ENCODE measurements around the gene XG.
A peak's percentile ranks its signal among the peaks of the same experiment; 100 is the strongest.
"Not testable (repeated sequence)": the region's sequence is repeated elsewhere in the genome, so short reads cannot be mapped to it uniquely, and the experiment has no call there.

Gene XG

GRCh38 chrX:2751874-2752300 lies at the start of gene XG:
TSS of gene XG (plus strand) at chrX:2752040. CDS start at chrX:2752275, 235 bp downstream.
- not testable (repeated sequence) for DNase-seq

DNA sequence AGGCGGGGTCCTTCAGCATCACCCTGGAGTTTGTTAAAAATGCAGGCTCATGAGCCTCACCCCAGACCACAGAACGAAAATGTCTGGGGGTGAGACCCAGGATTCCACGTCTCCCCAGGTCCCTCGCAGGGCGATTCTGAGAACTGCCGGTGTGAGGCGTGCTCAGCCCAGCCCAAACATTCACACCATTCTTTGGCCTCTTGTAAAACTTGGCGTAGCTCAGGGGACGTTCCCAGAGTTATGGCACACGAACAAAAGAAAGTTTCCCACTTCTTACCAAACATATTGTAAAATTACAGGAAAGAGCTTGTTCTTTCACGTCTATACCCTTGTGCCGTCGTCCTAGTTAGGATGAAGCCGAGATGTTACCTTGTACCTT lies 47.9 kb upstream of the XG start:
- no peak for DNase-seq

GRCh38 chrX:2705046-2705832 lies 46.6 kb upstream of the XG start:
- no peak for DNase-seq

DNA sequence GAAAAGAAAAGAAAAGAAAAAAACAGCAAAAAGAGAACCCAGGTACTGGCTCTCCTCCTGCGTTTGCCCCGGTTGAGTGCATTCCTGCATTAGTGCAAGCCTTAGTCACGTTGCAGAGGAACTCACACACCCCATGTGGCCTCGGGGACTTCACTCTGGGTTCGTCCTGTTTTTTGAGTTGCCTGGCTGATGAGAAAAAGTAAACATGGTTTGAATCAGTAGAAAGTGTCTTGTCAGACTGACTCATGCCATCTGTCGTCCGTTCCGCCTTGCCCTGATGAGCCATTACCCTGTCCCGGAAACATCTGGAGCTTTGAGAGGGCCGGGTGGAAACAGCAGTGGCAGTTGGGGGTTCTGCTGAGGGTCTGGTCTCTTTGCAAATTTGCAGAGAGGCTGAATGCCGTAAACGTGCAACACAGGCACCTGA lies 44.5 kb upstream of the XG start:
- DNase-seq: peak; percentile 52

DNA sequence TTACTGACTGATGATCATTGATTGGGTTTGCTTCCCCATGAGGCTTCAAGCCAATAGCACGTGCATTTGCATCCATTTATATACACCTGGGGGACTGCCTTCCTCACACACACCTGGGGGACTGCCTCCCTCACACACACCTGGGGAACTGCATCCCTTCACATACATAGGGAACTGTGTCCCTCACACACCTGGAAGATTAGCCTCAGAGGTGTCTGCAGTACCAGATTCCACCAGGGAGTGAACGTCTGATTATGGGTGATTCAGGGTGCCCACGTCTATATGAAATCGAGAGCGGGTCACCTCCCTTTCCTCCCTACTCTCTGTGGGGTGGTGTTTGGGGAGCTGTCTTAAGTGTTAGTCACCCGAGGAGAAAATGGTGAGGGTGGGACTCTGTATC lies 43.8 kb upstream of the XG start:
- DNase-seq: no peak

DNA sequence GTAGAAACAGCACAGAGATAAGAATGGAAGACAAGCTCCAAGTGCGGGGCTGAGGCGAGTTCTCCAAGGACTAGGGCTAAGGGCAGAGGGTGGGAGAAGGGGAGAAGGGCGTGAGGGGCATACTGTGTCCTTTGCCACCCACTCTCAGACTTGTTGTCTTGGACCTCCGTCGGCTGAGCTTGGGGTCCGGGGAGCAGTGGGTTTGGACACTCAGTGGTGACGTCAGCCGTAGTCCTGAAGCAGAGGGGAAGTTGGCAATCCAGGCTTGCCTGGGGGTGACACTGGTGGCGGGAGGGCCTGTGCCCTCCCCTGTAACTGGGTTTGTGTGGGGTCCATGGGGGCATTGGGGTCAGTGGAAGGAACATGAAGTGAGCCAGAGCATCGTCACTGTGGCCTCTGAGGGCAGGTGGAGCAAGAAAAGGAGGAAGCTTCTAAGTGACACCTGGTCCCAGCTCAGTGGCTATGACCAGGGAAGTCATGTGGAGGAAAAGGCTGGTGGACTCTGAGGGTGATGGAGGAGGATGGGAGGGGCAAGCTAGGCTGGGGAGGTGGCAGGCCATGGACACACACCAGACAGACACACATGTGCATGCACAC lies 43.1 kb upstream of the XG start:
- no peak for DNase-seq

DNA sequence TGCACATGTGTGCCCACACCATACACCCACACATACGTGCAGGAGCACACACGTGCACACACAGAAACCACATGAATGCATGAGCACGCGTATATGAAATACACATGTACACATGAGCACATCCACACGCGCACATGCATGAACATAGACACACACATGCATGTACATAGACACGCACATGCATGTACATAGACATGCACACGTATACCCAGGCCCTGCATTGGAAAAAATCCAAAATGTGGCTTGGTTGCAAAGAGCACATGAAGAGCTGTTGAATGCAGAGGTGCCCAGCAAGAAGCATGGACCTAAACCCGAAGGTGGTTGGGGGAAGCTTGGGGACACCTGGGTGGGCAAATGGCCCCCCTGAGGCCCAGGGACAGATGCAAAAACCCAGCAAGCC lies 42.3 kb upstream of the XG start:
- DNase-seq: no peak

- DNase-seq: peak; percentile 52
Measured at GRCh38 chrX:2710041-2710840, 41.6 kb upstream of the XG start.

DNA sequence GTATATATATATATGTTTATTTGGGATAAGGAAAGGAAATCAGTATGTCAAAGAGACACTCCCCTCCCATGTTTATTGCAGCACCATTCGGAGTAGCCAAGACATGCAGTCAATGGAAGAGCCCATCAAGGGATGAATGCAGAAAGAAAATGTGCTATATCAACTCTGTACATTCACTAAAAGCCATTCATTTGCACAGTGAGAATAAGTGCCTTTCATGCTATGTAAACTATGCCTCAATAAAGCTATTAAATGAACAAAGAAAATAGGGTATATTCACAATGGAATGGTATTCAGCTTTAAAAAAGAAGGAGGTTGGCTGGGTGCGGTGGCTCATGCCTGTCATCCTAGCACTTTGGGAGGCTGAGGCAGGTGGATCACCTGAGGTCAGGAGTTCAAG lies 40.4 kb upstream of the XG start:
- DNase-seq: no peak

DNA sequence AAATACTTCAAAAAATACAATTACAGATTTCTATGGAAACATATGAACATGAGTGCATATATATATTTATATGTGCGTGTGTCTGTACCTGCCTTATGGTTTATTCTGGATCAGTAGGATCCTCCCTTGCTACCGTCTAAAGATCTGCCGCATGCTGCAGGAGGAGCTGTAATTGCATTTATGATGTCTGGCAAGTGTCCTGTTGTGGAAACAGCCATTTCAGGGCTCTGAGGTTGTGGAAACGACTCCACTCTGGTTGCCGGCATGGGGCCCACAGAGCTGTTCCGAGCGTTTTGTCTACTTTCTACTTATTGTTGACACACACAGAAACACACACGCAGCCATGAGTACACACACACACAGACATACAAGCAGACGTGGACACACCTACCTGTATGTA lies 39.4 kb upstream of the XG start:
- DNase-seq: no peak

GRCh38 chrX:2712890-2713840 lies 38.7 kb upstream of the XG start:
- DNase-seq: no peak

DNA sequence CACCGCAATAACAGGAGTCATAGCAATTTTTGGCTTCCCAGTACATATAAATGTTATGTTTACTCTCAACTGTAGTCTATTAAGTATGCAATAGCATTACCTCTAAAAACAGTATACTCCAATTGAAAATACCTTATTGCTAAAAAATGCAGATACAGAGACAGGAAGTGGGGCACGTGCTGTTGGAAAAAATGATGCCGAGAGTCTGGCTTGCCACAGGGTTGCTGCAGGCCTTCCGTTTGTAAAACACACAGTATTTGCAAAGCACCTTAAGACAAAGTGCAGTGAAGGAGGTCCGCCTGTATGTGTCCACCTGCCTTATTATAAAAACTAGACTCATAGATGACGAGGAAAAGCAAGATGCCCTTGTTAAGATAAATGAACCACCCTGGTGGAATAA lies 37.3 kb upstream of the XG start:
- DNase-seq: no peak

DNA sequence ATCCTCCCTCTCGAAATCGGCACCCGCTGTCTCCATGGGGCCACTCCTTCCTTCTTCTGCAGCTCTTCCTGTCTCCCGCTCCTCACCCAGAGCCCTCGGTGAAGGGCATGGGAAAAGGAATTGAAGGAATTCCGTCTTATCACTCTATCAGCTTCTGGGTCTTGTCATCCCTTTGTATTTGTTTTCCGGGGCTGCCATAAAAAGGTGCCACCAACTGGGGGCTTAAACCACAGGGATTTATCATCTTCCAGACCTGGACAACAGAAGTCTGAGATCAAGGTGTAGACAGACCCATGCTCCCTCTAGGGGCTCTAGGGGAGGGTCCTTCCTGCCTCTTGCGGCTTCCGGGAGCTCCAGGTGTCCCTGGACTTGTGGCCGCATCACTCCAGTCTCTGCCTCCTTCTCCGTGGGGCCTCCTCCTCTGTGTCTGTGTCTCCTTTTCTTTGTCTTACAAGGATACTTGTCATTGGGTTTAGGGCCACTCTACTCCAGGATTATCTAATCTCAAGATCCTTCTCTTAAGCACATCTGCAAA lies 36.7 kb upstream of the XG start:
- DNase-seq: no peak

DNA sequence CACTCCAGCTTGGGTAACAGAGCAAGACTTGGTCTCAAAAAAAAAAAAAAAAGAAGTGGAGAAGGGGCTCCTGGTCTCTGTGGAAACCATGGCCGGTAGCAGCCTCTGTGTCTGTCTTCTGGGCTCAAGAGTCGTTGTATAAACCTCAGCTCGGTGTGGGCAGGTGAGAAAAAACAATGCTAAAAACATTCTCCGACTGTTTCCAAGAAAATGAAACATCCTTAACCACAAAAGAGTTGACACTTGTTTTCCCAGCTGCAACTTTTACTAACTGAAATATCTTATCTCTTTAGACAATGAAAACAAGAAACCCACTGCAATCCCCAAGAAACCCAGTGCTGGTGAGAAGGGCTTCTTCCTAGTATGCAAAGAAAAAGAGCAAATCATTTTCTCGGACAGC lies 34.5 kb upstream of the XG start:
- DNase-seq: no peak

DNA sequence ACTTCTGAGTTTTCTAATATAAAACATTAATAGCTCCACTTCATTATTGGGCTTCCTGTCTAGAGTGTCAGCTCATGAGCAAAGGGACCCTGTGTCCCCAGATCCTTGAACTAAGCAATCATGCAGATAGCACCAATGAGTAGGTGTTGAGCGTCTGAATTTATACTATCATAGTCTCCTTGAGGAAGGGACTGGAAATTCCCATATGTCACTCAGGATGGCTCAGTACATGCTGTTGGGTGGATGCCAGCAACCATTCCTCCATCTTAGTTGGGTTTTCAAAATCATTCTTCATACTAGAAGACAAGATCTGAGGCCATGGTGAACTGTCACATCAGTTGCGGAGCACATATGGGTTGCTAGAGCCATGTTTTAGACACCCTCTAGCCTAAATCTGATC lies 33.0 kb upstream of the XG start:
- DNase-seq: no peak

GRCh38 chrX:2719774-2720447 lies 31.9 kb upstream of the XG start:
- DNase-seq: no peak

GRCh38 chrX:2723286-2723879 lies 28.5 kb upstream of the XG start:
- no peak for DNase-seq

DNA sequence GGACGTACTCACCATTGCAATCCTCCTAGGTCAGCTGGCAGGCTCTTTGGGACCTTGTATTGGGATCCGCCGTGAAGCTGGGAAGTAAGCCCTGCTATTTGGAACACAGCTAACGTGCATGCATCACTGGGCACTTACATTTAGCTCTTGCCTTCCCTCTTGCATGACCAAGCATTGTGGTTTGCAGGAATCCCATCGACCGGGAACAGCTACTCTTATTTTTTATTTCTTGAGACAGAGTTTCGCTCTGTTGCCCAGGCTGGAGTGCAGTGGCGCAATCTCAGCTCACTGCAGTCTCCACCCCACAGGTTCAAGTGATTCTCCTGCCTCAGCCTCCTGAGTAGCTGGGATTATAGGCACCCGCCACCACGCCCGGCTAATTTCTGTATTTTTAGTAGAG lies 24.6 kb upstream of the XG start:
- not testable (repeated sequence) for DNase-seq

GRCh38 chrX:2732076-2732475 lies 19.8 kb upstream of the XG start:
- no peak for DNase-seq

GRCh38 chrX:2732649-2733048 lies 19.2 kb upstream of the XG start:
- no peak for DNase-seq

GRCh38 chrX:2733286-2733685 lies 18.6 kb upstream of the XG start:
- no peak for DNase-seq

All from CD4-positive, alpha-beta T cell treated with Interleukin-21 for 1 hour (primary cell).